Liver (tissue), 9 donors: ENCODE data around the gene WNT2B. TPM values are rescaled to one million over a fixed set of nuclear protein-coding genes. Genes with fewer than 3 reads are reported as not detected.

Experiments
- DNase-seq: peaks from one replicate; pipeline ENCODE4 v3.0.0-alpha.2; 2017; ENCODE audit warnings: low spot score
- H3K27ac ChIP-seq, 2 donors: one replicate each; pipeline ENCODE4 v1.7.0; 2013; ENCODE audit warnings: inconsistent platforms in 2 of 2, low read length in 2 of 2, control low read depth in 1 of 2, low read depth in 1 of 2, mild to moderate bottlenecking in 1 of 2
- H3K27me3 ChIP-seq, 4 donors: one replicate each; pipeline versions ENCODE4 v1.6.1 to v1.7.0; 2013; ENCODE audit warnings: low read length in 3 of 4, inconsistent platforms in 1 of 4, mild to moderate bottlenecking in 1 of 4, moderate library complexity in 1 of 4; ENCODE audit not compliant: control insufficient read depth in 4 of 4, insufficient read depth in 4 of 4
- H3K36me3 ChIP-seq, 4 donors: one replicate each; pipeline versions ENCODE4 v1.6.1 to v1.7.0; 2013; ENCODE audit warnings: low read length in 3 of 4, mild to moderate bottlenecking in 3 of 4, low read depth in 1 of 4, moderate library complexity in 1 of 4; ENCODE audit not compliant: control insufficient read depth in 4 of 4, insufficient read depth in 3 of 4
- H3K4me1 ChIP-seq, 4 donors: one replicate each; pipeline versions ENCODE4 v1.6.1 to v1.7.0; 2013; ENCODE audit warnings: low read length in 3 of 4, mild to moderate bottlenecking in 3 of 4, moderate library complexity in 1 of 4; ENCODE audit not compliant: control insufficient read depth in 4 of 4, insufficient read depth in 4 of 4
- H3K4me3 ChIP-seq, 3 donors: one replicate each; pipeline versions ENCODE4 v1.6.1 to v1.7.0; 2013; ENCODE audit warnings: low read length in 3 of 3, control low read depth in 1 of 3, low read depth in 1 of 3, mild to moderate bottlenecking in 1 of 3
- H3K9ac ChIP-seq, 2 donors: one replicate each; pipeline ENCODE4 v1.7.0; 2013; ENCODE audit warnings: low read length in 2 of 2, mild to moderate bottlenecking in 2 of 2, moderate library complexity in 2 of 2, control low read depth in 1 of 2, low read depth in 1 of 2
- H3K9me3 ChIP-seq, 4 donors: one replicate each; pipeline versions ENCODE4 v1.6.1 to v1.7.0; 2013; ENCODE audit warnings: low read length in 3 of 4; ENCODE audit not compliant: control insufficient read depth in 4 of 4
- ATF3 ChIP-seq: IDR thresholded peaks from 2 replicates; pipeline ENCODE4 v1.6.1; 2016; ENCODE audit warnings: antibody characterized with exemption
- EGR1 ChIP-seq, 2 donors: IDR thresholded peaks; 2 replicates each; pipeline ENCODE4 v1.6.1; 2016 to 2018; ENCODE audit warnings: antibody characterized with exemption in 2 of 2, low read depth in 2 of 2
- FOXA1 ChIP-seq: IDR thresholded peaks from 2 replicates; pipeline ENCODE4 v1.6.1; 2016; ENCODE audit warnings: antibody characterized with exemption
- FOXA2 ChIP-seq: IDR thresholded peaks from 2 replicates; pipeline ENCODE4 v1.6.1; 2016; ENCODE audit warnings: antibody characterized with exemption
- GABPA ChIP-seq, 2 donors: IDR thresholded peaks in 1 of 2; conservative IDR thresholded peaks in 1 of 2; 2 replicates each; pipeline ENCODE4 v1.6.1; 2016; ENCODE audit warnings: antibody characterized with exemption in 2 of 2, mild to moderate bottlenecking in 1 of 2, moderate library complexity in 1 of 2
- HNF4A ChIP-seq, 2 donors: conservative IDR thresholded peaks; 2 replicates each; pipeline ENCODE4 v1.6.1; 2016; ENCODE audit warnings: antibody characterized with exemption in 2 of 2, mild to moderate bottlenecking in 2 of 2
- HNF4G ChIP-seq: IDR thresholded peaks from 2 replicates; pipeline ENCODE4 v1.6.1; 2016; ENCODE audit warnings: antibody characterized with exemption
- JUND ChIP-seq, 2 donors: IDR thresholded peaks; 2 replicates each; pipeline ENCODE4 v1.6.1; 2016; ENCODE audit warnings: antibody characterized with exemption in 2 of 2
- MAX ChIP-seq: IDR thresholded peaks from 2 replicates; pipeline ENCODE4 v1.6.1; 2016; ENCODE audit warnings: antibody characterized with exemption
- NR2F2 ChIP-seq: IDR thresholded peaks from 2 replicates; pipeline ENCODE4 v1.6.1; 2016; ENCODE audit warnings: antibody characterized with exemption
- RAD21 ChIP-seq, 2 donors: IDR thresholded peaks; 2 replicates each; pipeline ENCODE4 v1.6.1; 2016; ENCODE audit warnings: antibody characterized with exemption in 2 of 2, mild to moderate bottlenecking in 2 of 2
- RXRA ChIP-seq, 2 donors: IDR thresholded peaks; 2 replicates each; pipeline ENCODE4 v1.6.1; 2017 to 2018; ENCODE audit warnings: antibody characterized with exemption in 2 of 2, mild to moderate bottlenecking in 1 of 2
- SP1 ChIP-seq: IDR thresholded peaks from 2 replicates; pipeline ENCODE4 v1.6.1; 2018; ENCODE audit warnings: antibody characterized with exemption, mild to moderate bottlenecking
- TAF1 ChIP-seq: conservative IDR thresholded peaks from 2 replicates; pipeline ENCODE4 v1.6.1; 2016; ENCODE audit warnings: antibody characterized with exemption, mild to moderate bottlenecking
- YY1 ChIP-seq: IDR thresholded peaks from 2 replicates; pipeline ENCODE4 v1.6.1; 2016; ENCODE audit warnings: antibody characterized with exemption, mild to moderate bottlenecking
- ZBTB33 ChIP-seq: IDR thresholded peaks from 2 replicates; pipeline ENCODE4 v1.6.1; 2016; ENCODE audit warnings: antibody characterized with exemption
- WGBS: extraction: QIAGEN DNeasy Blood & Tissue Kit; methylation state at CpG from one replicate; pipeline ENCODE4 v1.1.7; 2013; 5-methylcytosine and 5-hydroxymethylcytosine counted together
- polyA plus RNA-seq, 2 donors: library from polyadenylated mRNA; stranded (reverse) in 1 of 2; unstranded in 1 of 2; fragments of 200-250 nt in 1 of 2; fragments of >200 nt in 1 of 2; fragmentation: Nextera tagmentation in 1 of 2; extraction: Ambion mirVana in 1 of 2; gene quantifications; one replicate each; pipeline versions ENCODE4 v1.2.1 to v1.2.3, GENCODE V29; 2013 to 2015
- total RNA-seq, 2 donors: library from RNA; depleted of rRNA; stranded (reverse); fragments of >200 nt; gene quantifications; one replicate each; pipeline ENCODE4 v1.2.3, GENCODE V29; 2014
- TF ChIP-seq, protein P1 (sequence below): IDR thresholded peaks from 2 replicates; pipeline ENCODE4 v1.6.1; 2016; ENCODE audit warnings: antibody characterized with exemption, mild to moderate bottlenecking
- TF ChIP-seq, protein P2 (sequence below): fragments of 150-350 bp; IDR thresholded peaks from 2 replicates; pipeline ENCODE4 v1.5.1; 2017; ENCODE audit warnings: improper control_type of control experiment, low read depth, low read length; ENCODE audit not compliant: missing input control
- donor health status: healthy.
- donor health status: healthy.
- donor health status: healthy.
- donor health status: healthy.
- donor health status: healthy.

The WNT2B gene
- total and polyA plus RNA-seq, 4 donors = 0.07 to 0.92 (median 0.38) TPM

GRCh38 chr1:112564081-112564480, 55.3 kb downstream of the WNT2B start:
- H3K4me1 ChIP-seq = no peaks in the 10 kb centered on the region
- no peak overlapping the region for H3K27ac ChIP-seq
- WGBS = 91% methylated on average over 1 of the region's 1 CpG
- no peak for DNase-seq
- TF ChIP-seq GABPA (IDR thresholded peaks at IDR 0.05 in 1 of 2, conservative IDR thresholded peaks at IDR 0.05 in 1 of 2) (no peak), JUND (IDR thresholded peaks at IDR 0.05) (no peak), HNF4A (conservative IDR thresholded peaks at IDR 0.05) (no peak), SP1 (no peak), RXRA (IDR thresholded peaks at IDR 0.05) (no peak), RAD21 (IDR thresholded peaks at IDR 0.05) (no peak)
- TF ChIP-seq, protein P1, sequence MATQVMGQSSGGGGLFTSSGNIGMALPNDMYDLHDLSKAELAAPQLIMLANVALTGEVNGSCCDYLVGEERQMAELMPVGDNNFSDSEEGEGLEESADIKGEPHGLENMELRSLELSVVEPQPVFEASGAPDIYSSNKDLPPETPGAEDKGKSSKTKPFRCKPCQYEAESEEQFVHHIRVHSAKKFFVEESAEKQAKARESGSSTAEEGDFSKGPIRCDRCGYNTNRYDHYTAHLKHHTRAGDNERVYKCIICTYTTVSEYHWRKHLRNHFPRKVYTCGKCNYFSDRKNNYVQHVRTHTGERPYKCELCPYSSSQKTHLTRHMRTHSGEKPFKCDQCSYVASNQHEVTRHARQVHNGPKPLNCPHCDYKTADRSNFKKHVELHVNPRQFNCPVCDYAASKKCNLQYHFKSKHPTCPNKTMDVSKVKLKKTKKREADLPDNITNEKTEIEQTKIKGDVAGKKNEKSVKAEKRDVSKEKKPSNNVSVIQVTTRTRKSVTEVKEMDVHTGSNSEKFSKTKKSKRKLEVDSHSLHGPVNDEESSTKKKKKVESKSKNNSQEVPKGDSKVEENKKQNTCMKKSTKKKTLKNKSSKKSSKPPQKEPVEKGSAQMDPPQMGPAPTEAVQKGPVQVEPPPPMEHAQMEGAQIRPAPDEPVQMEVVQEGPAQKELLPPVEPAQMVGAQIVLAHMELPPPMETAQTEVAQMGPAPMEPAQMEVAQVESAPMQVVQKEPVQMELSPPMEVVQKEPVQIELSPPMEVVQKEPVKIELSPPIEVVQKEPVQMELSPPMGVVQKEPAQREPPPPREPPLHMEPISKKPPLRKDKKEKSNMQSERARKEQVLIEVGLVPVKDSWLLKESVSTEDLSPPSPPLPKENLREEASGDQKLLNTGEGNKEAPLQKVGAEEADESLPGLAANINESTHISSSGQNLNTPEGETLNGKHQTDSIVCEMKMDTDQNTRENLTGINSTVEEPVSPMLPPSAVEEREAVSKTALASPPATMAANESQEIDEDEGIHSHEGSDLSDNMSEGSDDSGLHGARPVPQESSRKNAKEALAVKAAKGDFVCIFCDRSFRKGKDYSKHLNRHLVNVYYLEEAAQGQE = no peak
- no peak overlapping the region for H3K4me3 ChIP-seq
- H3K36me3 ChIP-seq = peaks cover 0 to 2% (median 0%) of the 10 kb centered on the region in 4 donors
- H3K27me3 ChIP-seq = no peaks in the 10 kb centered on the region
- no peak overlapping the region for H3K9ac ChIP-seq
- no peaks in the 10 kb centered on the region for H3K9me3 ChIP-seq

GRCh38 chr1:112565800-112566199, 57.0 kb downstream of the WNT2B start:
- Histone ChIP-seq H3K9me3 (no peaks in the 10 kb centered on the region), H3K9ac (no peak overlapping the region)
- WGBS = 96% methylated on average over 1 of the region's 1 CpG

More at GRCh38 chr1:112565800-112566199, 57.0 kb downstream of the WNT2B start:
- Histone ChIP-seq H3K4me3 (no peak overlapping the region), H3K27ac (no peak overlapping the region), H3K4me1 (no peaks in the 10 kb centered on the region), H3K27me3 (no peaks in the 10 kb centered on the region), H3K36me3 (peaks cover 0 to 2% (median under 1%) of the 10 kb centered on the region in 4 donors)
- TF ChIP-seq SP1 (no peak), TAF1 (no peak), MAX (no peak), YY1 (no peak), HNF4A (conservative IDR thresholded peaks at IDR 0.05) (no peak), FOXA1 (no peak), FOXA2 (no peak), EGR1 (IDR thresholded peaks at IDR 0.05; ENCODE audit: low read depth in 2 of 2) (no peak), JUND (IDR thresholded peaks at IDR 0.05) (no peak), GABPA (IDR thresholded peaks at IDR 0.05 in 1 of 2, conservative IDR thresholded peaks at IDR 0.05 in 1 of 2) (no peak), HNF4G (no peak), RXRA (IDR thresholded peaks at IDR 0.05) (no peak), ATF3 (no peak), NR2F2 (no peak), ZBTB33 (no peak), RAD21 (IDR thresholded peaks at IDR 0.05) (no peak)
- TF ChIP-seq, protein P2, sequence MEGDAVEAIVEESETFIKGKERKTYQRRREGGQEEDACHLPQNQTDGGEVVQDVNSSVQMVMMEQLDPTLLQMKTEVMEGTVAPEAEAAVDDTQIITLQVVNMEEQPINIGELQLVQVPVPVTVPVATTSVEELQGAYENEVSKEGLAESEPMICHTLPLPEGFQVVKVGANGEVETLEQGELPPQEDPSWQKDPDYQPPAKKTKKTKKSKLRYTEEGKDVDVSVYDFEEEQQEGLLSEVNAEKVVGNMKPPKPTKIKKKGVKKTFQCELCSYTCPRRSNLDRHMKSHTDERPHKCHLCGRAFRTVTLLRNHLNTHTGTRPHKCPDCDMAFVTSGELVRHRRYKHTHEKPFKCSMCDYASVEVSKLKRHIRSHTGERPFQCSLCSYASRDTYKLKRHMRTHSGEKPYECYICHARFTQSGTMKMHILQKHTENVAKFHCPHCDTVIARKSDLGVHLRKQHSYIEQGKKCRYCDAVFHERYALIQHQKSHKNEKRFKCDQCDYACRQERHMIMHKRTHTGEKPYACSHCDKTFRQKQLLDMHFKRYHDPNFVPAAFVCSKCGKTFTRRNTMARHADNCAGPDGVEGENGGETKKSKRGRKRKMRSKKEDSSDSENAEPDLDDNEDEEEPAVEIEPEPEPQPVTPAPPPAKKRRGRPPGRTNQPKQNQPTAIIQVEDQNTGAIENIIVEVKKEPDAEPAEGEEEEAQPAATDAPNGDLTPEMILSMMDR = no peak
- DNase-seq = no peak
